ENCODE data around the gene SLC12A4. TPM values are rescaled to one million over a fixed set of nuclear protein-coding genes. Genes with fewer than 3 reads are reported as not detected.
A peak's percentile ranks its signal among the peaks of the same experiment; 100 is the strongest.
"Not testable (repeated sequence)": the region's sequence is repeated elsewhere in the genome, so short reads cannot be mapped to it uniquely, and the experiment has no call there.

Gene SLC12A4
- total and polyA plus RNA-seq, 2 experiments from 2014 or later, result 36.5 to 49.2 TPM

GRCh38 chr16:68005786-68006286, 37.4 kb upstream of the SLC12A4 start:
- Histone ChIP-seq H3K9me3 (ENCODE audit: low read depth) (no peaks in the 10 kb centered on the region), H3K4me3 (no peak overlapping the region), H3K4me1 (ENCODE audit: low read depth) (no peaks in the 10 kb centered on the region), H3K36me3 (no peaks in the 10 kb centered on the region), H3K27me3 (no peaks in the 10 kb centered on the region), H3K27ac (no peak overlapping the region)
- no peak for TF ChIP-seq CTCF (IDR thresholded peaks at IDR 0.05; ENCODE audit: low read depth, low read length)
- DNase-seq (ENCODE audit: low read depth in 1 of 2, low spot score in 1 of 2), result peak in 1 of 2 donors; percentile 26

GRCh38 chr16:68005211-68005610, 36.8 kb upstream of the SLC12A4 start:
- H3K9me3 ChIP-seq (ENCODE audit: low read depth), result no peaks in the 10 kb centered on the region
- TF ChIP-seq CTCF (IDR thresholded peaks at IDR 0.05; ENCODE audit: low read depth, low read length), result no peak
- no peaks in the 10 kb centered on the region for H3K27me3 ChIP-seq
- H3K27ac ChIP-seq, result no peak overlapping the region
- no peak for DNase-seq (ENCODE audit: low read depth in 1 of 2, low spot score in 1 of 2)
- H3K4me1 ChIP-seq (ENCODE audit: low read depth), result no peaks in the 10 kb centered on the region
- no peak overlapping the region for H3K4me3 ChIP-seq
- no peaks in the 10 kb centered on the region for H3K36me3 ChIP-seq

GRCh38 chr16:68003031-68003430, 34.6 kb upstream of the SLC12A4 start:
- H3K27ac ChIP-seq, result no peak overlapping the region
- H3K27me3 ChIP-seq, result no peaks in the 10 kb centered on the region
- peak in 1 of 2 donors; percentile 18 for DNase-seq (ENCODE audit: low read depth in 1 of 2, low spot score in 1 of 2)
- no peaks in the 10 kb centered on the region for H3K36me3 ChIP-seq
- no peak overlapping the region for H3K4me3 ChIP-seq
- no peak for TF ChIP-seq CTCF (IDR thresholded peaks at IDR 0.05; ENCODE audit: low read depth, low read length)
- H3K4me1 ChIP-seq (ENCODE audit: low read depth), result no peaks in the 10 kb centered on the region
- H3K9me3 ChIP-seq (ENCODE audit: low read depth), result no peaks in the 10 kb centered on the region

- Histone ChIP-seq H3K36me3 (no peaks in the 10 kb centered on the region), H3K4me1 (ENCODE audit: low read depth) (no peaks in the 10 kb centered on the region), H3K9me3 (ENCODE audit: low read depth) (no peaks in the 10 kb centered on the region), H3K27me3 (no peaks in the 10 kb centered on the region), H3K4me3 (no peak overlapping the region), H3K27ac (no peak overlapping the region)
- peak in 1 of 2 donors; percentile 6 for DNase-seq (ENCODE audit: low read depth in 1 of 2, low spot score in 1 of 2)
- no peak for TF ChIP-seq CTCF (IDR thresholded peaks at IDR 0.05; ENCODE audit: low read depth, low read length)
These were observed 32.0 kb upstream of the SLC12A4 start for GRCh38 chr16:68000450-68000849.

- no peaks in the 10 kb centered on the region for H3K4me1 ChIP-seq (ENCODE audit: low read depth)
- H3K27ac ChIP-seq, result no peak overlapping the region
- no peak for TF ChIP-seq CTCF (IDR thresholded peaks at IDR 0.05; ENCODE audit: low read depth, low read length)
- no peaks in the 10 kb centered on the region for H3K27me3 ChIP-seq
- no peaks in the 10 kb centered on the region for H3K9me3 ChIP-seq (ENCODE audit: low read depth)
- H3K36me3 ChIP-seq, result no peaks in the 10 kb centered on the region
- no peak for DNase-seq (ENCODE audit: low read depth in 1 of 2, low spot score in 1 of 2)
- no peak overlapping the region for H3K4me3 ChIP-seq
These were observed 31.5 kb upstream of the SLC12A4 start for GRCh38 chr16:67999985-68000384.

- H3K27me3 ChIP-seq; H3K36me3 ChIP-seq; H3K27ac ChIP-seq; H3K4me3 ChIP-seq; H3K4me1 ChIP-seq (ENCODE audit: low read depth); H3K9me3 ChIP-seq (ENCODE audit: low read depth); DNase-seq (ENCODE audit: low read depth in 1 of 2, low spot score in 1 of 2): not testable (repeated sequence)
These were observed 30.6 kb upstream of the SLC12A4 start, which contains the start of gene DPEP2 for GRCh38 chr16:67998779-67999688. Gene DPEP2 (minus strand): TSS chr16:67999484. CDS start chr16:67993212, 6,272 bp downstream.

- not testable (repeated sequence) for H3K4me1 ChIP-seq (ENCODE audit: low read depth); H3K27ac ChIP-seq; DNase-seq (ENCODE audit: low read depth in 1 of 2, low spot score in 1 of 2); H3K27me3 ChIP-seq; H3K36me3 ChIP-seq; H3K9me3 ChIP-seq (ENCODE audit: low read depth); H3K4me3 ChIP-seq
These were observed 29.9 kb upstream of the SLC12A4 start for GRCh38 chr16:67998231-67998778.
